ENCODE data around the gene C16orf74.

GRCh38 chr16:85759631-85760419, 8.9 kb upstream of the C16orf74 start:
- TF ChIP-seq, protein P1, sequence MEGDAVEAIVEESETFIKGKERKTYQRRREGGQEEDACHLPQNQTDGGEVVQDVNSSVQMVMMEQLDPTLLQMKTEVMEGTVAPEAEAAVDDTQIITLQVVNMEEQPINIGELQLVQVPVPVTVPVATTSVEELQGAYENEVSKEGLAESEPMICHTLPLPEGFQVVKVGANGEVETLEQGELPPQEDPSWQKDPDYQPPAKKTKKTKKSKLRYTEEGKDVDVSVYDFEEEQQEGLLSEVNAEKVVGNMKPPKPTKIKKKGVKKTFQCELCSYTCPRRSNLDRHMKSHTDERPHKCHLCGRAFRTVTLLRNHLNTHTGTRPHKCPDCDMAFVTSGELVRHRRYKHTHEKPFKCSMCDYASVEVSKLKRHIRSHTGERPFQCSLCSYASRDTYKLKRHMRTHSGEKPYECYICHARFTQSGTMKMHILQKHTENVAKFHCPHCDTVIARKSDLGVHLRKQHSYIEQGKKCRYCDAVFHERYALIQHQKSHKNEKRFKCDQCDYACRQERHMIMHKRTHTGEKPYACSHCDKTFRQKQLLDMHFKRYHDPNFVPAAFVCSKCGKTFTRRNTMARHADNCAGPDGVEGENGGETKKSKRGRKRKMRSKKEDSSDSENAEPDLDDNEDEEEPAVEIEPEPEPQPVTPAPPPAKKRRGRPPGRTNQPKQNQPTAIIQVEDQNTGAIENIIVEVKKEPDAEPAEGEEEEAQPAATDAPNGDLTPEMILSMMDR (IDR thresholded peaks at IDR 0.05) = no peak
- TF ChIP-seq POLR2A (IDR thresholded peaks at IDR 0.05) = no peak
